ENCODE data around the gene ANKRD55. TPM values are rescaled to one million over a fixed set of nuclear protein-coding genes. Genes with fewer than 3 reads are reported as not detected.
"Not testable (repeated sequence)": the region's sequence is repeated elsewhere in the genome, so short reads cannot be mapped to it uniquely, and the experiment has no call there.

ANKRD55 gene
- polyA plus RNA-seq, 3 donors: 1.1 to 1.3 (median 1.1) TPM

GRCh38 chr5:56172241-56172640 lies 60.9 kb downstream of the ANKRD55 start:
- DNase-seq (ENCODE audit: low read depth in 3 of 3, low spot score in 2 of 3): no peak

- no peak for DNase-seq (ENCODE audit: low read depth in 3 of 3, low spot score in 2 of 3)
Measured at GRCh38 chr5:56170557-56170956, 62.6 kb downstream of the ANKRD55 start.

GRCh38 chr5:56169949-56170348 lies 63.2 kb downstream of the ANKRD55 start:
- no peak for DNase-seq (ENCODE audit: low read depth in 3 of 3, low spot score in 2 of 3)

- DNase-seq (ENCODE audit: low read depth in 3 of 3, low spot score in 2 of 3): no peak
Measured at GRCh38 chr5:56169281-56169680, 63.8 kb downstream of the ANKRD55 start.

- no peak for DNase-seq (ENCODE audit: low read depth in 3 of 3, low spot score in 2 of 3)
Measured at GRCh38 chr5:56168066-56168478, 65.1 kb downstream of the ANKRD55 start.

- no peak for DNase-seq (ENCODE audit: low read depth in 3 of 3, low spot score in 2 of 3)
Measured at GRCh38 chr5:56167519-56167918, 65.6 kb downstream of the ANKRD55 start.

GRCh38 chr5:56166671-56167385 lies 66.3 kb downstream of the ANKRD55 start:
- DNase-seq (ENCODE audit: low read depth in 3 of 3, low spot score in 2 of 3): no peak

- no peak for DNase-seq (ENCODE audit: low read depth in 3 of 3, low spot score in 2 of 3)
Measured at GRCh38 chr5:56164376-56164775, 68.8 kb downstream of the ANKRD55 start.

GRCh38 chr5:56161927-56162326 lies 71.2 kb downstream of the ANKRD55 start:
- DNase-seq (ENCODE audit: low read depth in 3 of 3, low spot score in 2 of 3): no peak

GRCh38 chr5:56161439-56161823 lies 71.7 kb downstream of the ANKRD55 start:
- no peak for DNase-seq (ENCODE audit: low read depth in 3 of 3, low spot score in 2 of 3)

- DNase-seq (ENCODE audit: low read depth in 3 of 3, low spot score in 2 of 3): no peak
Measured at GRCh38 chr5:56160723-56161438, 72.2 kb downstream of the ANKRD55 start.

GRCh38 chr5:56159521-56159947 lies 73.6 kb downstream of the ANKRD55 start:
- DNase-seq (ENCODE audit: low read depth in 3 of 3, low spot score in 2 of 3): no peak

GRCh38 chr5:56158331-56158960 lies 74.7 kb downstream of the ANKRD55 start:
- no peak for DNase-seq (ENCODE audit: low read depth in 3 of 3, low spot score in 2 of 3)

- not testable (repeated sequence) for DNase-seq (ENCODE audit: low read depth in 3 of 3, low spot score in 2 of 3)
Measured at GRCh38 chr5:56157191-56157621, 75.9 kb downstream of the ANKRD55 start.

GRCh38 chr5:56156585-56157190 lies 76.4 kb downstream of the ANKRD55 start:
- DNase-seq (ENCODE audit: low read depth in 3 of 3, low spot score in 2 of 3): not testable (repeated sequence)

- DNase-seq (ENCODE audit: low read depth in 3 of 3, low spot score in 2 of 3): no peak
Measured at GRCh38 chr5:56155992-56156584, 77.0 kb downstream of the ANKRD55 start.

- no peak for DNase-seq (ENCODE audit: low read depth in 3 of 3, low spot score in 2 of 3)
Measured at GRCh38 chr5:56154732-56155484, 78.2 kb downstream of the ANKRD55 start.

GRCh38 chr5:56152437-56152836 lies 80.7 kb downstream of the ANKRD55 start:
- DNase-seq (ENCODE audit: low read depth in 3 of 3, low spot score in 2 of 3): no peak

- DNase-seq (ENCODE audit: low read depth in 3 of 3, low spot score in 2 of 3): not testable (repeated sequence)
Measured at GRCh38 chr5:56150756-56151155, 82.4 kb downstream of the ANKRD55 start.

- no peak for DNase-seq (ENCODE audit: low read depth in 3 of 3, low spot score in 2 of 3)
Measured at GRCh38 chr5:56148453-56148971, 84.6 kb downstream of the ANKRD55 start.
